Measurements from ENCODE around the gene SH2D2A.

Gene SH2D2A

GRCh38 chr1:156833603-156834002 lies 17.0 kb upstream of the SH2D2A start:
- DNase-seq, result no peak
- in situ Hi-C loops (cut with MboI; ENCODE audit: low pct_unique_long_range_greater_than_20kb, low sequenced_read_pairs), result no loop called here

- no peak for DNase-seq
- in situ Hi-C loops (cut with MboI; ENCODE audit: low pct_unique_long_range_greater_than_20kb, low sequenced_read_pairs), result no loop called here
Measured at GRCh38 chr1:156832434-156832833, 15.8 kb upstream of the SH2D2A start.

- in situ Hi-C loops (cut with MboI; ENCODE audit: low pct_unique_long_range_greater_than_20kb, low sequenced_read_pairs), result no loop called here
- no peak for DNase-seq
Measured at GRCh38 chr1:156828400-156829124, 11.9 kb upstream of the SH2D2A start.

GRCh38 chr1:156826630-156827029 lies 10.0 kb upstream of the SH2D2A start:
- in situ Hi-C loops (cut with MboI; ENCODE audit: low pct_unique_long_range_greater_than_20kb, low sequenced_read_pairs), result no loop called here

GRCh38 chr1:156823210-156823790 lies 6.7 kb upstream of the SH2D2A start:
- in situ Hi-C loops (cut with MboI; ENCODE audit: low pct_unique_long_range_greater_than_20kb, low sequenced_read_pairs), result no loop called here
- no peak for DNase-seq

More at GRCh38 chr1:156826630-156827029, 10.0 kb upstream of the SH2D2A start:
- no peak for DNase-seq

GRCh38 chr1:156822680-156823079 lies 6.0 kb upstream of the SH2D2A start:
- no peak for DNase-seq
- in situ Hi-C loops (cut with MboI; ENCODE audit: low pct_unique_long_range_greater_than_20kb, low sequenced_read_pairs), result no loop called here

GRCh38 chr1:156821801-156822200 lies 5.2 kb upstream of the SH2D2A start:
- in situ Hi-C loops (cut with MboI; ENCODE audit: low pct_unique_long_range_greater_than_20kb, low sequenced_read_pairs), result no loop called here
- no peak for DNase-seq

GRCh38 chr1:156815961-156816422 lies 656 bp downstream of the SH2D2A start:
- in situ Hi-C loops (cut with MboI; ENCODE audit: low pct_unique_long_range_greater_than_20kb, low sequenced_read_pairs), result no loop called here
- DNase-seq, result no peak

- no peak for DNase-seq
- in situ Hi-C loops (cut with MboI; ENCODE audit: low pct_unique_long_range_greater_than_20kb, low sequenced_read_pairs), result no loop called here
Measured at GRCh38 chr1:156815307-156815826, 1.3 kb downstream of the SH2D2A start.

GRCh38 chr1:156814571-156815260 lies 1.9 kb downstream of the SH2D2A start:
- in situ Hi-C loops (cut with MboI; ENCODE audit: low pct_unique_long_range_greater_than_20kb, low sequenced_read_pairs), result no loop called here
- DNase-seq, result no peak

GRCh38 chr1:156813750-156814570 lies 2.7 kb downstream of the SH2D2A start:
- no peak for DNase-seq
- in situ Hi-C loops (cut with MboI; ENCODE audit: low pct_unique_long_range_greater_than_20kb, low sequenced_read_pairs), result no loop called here

GRCh38 chr1:156813298-156813697 lies 3.4 kb downstream of the SH2D2A start:
- in situ Hi-C loops (cut with MboI; ENCODE audit: low pct_unique_long_range_greater_than_20kb, low sequenced_read_pairs), result no loop called here
- no peak for DNase-seq

GRCh38 chr1:156812293-156812990 lies 4.2 kb downstream of the SH2D2A start:
- no peak for DNase-seq
- in situ Hi-C loops (cut with MboI; ENCODE audit: low pct_unique_long_range_greater_than_20kb, low sequenced_read_pairs), result no loop called here

GRCh38 chr1:156811168-156811567 lies 5.5 kb downstream of the SH2D2A start:
- DNase-seq, result no peak
- in situ Hi-C loops (cut with MboI; ENCODE audit: low pct_unique_long_range_greater_than_20kb, low sequenced_read_pairs), result no loop called here

- DNase-seq, result no peak
- in situ Hi-C loops (cut with MboI; ENCODE audit: low pct_unique_long_range_greater_than_20kb, low sequenced_read_pairs), result no loop called here
Measured at GRCh38 chr1:156809711-156810366, 6.8 kb downstream of the SH2D2A start.

- in situ Hi-C loops (cut with MboI; ENCODE audit: low pct_unique_long_range_greater_than_20kb, low sequenced_read_pairs), result no loop called here
Measured at GRCh38 chr1:156809281-156809680, 7.4 kb downstream of the SH2D2A start.

GRCh38 chr1:156808186-156809030 lies 8.2 kb downstream of the SH2D2A start:
- DNase-seq, result no peak
- in situ Hi-C loops (cut with MboI; ENCODE audit: low pct_unique_long_range_greater_than_20kb, low sequenced_read_pairs), result no loop called here

More at GRCh38 chr1:156809281-156809680, 7.4 kb downstream of the SH2D2A start:
- DNase-seq, result no peak
